WTC11 (cell line): ENCODE results near the gene RAI14.

Experiments used
- PRRX2 ChIP-seq: fragments of 250-450 bp; sonication (Bioruptor Pico); IDR thresholded peaks from 2 replicates; pipeline ENCODE4 v1.8.0; 2021; ENCODE audit warnings: mild to moderate bottlenecking
- TF ChIP-seq, protein P1 (sequence below): sonication (generic); formaldehyde crosslinking; IDR thresholded peaks from 2 replicates; pipeline ENCODE4 v1.8.1; 2023; ENCODE audit warnings: mild to moderate bottlenecking, moderate library complexity, missing genetic modification reagents
- TF ChIP-seq, protein P2 (sequence below): sonication (generic); formaldehyde crosslinking; IDR thresholded peaks from 2 replicates; pipeline ENCODE4 v1.8.0; 2023; ENCODE audit warnings: missing genetic modification reagents, mild to moderate bottlenecking, borderline replicate concordance
- TF ChIP-seq, protein P3 (sequence below): fragments of 200-600 bp; IDR thresholded peaks from 2 replicates; pipeline ENCODE4 v1.8.0; 2022; ENCODE audit warnings: antibody characterized with exemption

DNA sequence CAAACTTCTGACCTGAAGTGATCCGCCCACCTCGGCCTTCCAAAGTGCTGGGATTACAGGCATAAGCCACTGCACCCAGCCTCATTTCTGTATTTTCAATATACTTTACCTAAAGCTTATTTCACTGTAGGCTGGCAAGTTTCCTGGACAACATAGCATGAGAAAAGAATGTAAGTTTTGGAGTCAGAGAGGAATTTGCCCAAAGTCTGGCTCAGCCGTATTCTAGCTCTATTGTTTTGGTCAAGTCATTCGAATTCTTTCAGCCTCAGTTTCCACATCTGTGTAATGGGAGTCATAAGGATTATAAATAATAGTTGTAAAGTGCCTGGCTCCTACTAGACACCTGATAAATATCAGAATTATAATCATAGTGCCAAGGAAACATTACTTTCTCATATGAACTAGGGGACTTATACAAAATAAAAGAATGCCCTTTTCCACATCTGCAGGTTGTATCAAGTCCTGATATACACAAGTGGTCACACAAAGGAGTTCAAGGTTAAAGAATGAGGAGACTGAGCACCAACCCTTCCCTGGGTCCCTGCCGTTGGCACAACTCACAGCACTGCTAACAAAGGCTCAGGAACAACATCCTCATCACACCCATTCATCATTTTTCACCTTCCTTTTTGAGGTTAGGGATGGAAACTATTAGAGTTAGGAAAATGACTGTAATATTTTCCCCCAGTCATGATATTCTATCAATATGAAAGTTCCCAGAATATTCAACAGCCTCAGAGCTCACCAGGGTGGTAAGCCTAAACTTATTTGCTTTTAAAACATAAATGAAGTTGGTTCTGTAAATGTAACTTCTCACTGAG is 34.6 kb upstream of the RAI14 start:
- TF ChIP-seq, protein P1, sequence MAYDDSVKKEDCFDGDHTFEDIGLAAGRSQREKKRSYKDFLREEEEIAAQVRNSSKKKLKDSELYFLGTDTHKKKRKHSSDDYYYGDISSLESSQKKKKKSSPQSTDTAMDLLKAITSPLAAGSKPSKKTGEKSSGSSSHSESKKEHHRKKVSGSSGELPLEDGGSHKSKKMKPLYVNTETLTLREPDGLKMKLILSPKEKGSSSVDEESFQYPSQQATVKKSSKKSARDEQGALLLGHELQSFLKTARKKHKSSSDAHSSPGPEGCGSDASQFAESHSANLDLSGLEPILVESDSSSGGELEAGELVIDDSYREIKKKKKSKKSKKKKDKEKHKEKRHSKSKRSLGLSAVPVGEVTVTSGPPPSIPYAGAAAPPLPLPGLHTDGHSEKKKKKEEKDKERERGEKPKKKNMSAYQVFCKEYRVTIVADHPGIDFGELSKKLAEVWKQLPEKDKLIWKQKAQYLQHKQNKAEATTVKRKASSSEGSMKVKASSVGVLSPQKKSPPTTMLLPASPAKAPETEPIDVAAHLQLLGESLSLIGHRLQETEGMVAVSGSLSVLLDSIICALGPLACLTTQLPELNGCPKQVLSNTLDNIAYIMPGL (CRISPR knock-in tag) = no peak
- TF ChIP-seq, protein P2, sequence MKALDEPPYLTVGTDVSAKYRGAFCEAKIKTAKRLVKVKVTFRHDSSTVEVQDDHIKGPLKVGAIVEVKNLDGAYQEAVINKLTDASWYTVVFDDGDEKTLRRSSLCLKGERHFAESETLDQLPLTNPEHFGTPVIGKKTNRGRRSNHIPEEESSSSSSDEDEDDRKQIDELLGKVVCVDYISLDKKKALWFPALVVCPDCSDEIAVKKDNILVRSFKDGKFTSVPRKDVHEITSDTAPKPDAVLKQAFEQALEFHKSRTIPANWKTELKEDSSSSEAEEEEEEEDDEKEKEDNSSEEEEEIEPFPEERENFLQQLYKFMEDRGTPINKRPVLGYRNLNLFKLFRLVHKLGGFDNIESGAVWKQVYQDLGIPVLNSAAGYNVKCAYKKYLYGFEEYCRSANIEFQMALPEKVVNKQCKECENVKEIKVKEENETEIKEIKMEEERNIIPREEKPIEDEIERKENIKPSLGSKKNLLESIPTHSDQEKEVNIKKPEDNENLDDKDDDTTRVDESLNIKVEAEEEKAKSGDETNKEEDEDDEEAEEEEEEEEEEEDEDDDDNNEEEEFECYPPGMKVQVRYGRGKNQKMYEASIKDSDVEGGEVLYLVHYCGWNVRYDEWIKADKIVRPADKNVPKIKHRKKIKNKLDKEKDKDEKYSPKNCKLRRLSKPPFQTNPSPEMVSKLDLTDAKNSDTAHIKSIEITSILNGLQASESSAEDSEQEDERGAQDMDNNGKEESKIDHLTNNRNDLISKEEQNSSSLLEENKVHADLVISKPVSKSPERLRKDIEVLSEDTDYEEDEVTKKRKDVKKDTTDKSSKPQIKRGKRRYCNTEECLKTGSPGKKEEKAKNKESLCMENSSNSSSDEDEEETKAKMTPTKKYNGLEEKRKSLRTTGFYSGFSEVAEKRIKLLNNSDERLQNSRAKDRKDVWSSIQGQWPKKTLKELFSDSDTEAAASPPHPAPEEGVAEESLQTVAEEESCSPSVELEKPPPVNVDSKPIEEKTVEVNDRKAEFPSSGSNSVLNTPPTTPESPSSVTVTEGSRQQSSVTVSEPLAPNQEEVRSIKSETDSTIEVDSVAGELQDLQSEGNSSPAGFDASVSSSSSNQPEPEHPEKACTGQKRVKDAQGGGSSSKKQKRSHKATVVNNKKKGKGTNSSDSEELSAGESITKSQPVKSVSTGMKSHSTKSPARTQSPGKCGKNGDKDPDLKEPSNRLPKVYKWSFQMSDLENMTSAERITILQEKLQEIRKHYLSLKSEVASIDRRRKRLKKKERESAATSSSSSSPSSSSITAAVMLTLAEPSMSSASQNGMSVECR (CRISPR knock-in tag) = no peak
- TF ChIP-seq, protein P3, sequence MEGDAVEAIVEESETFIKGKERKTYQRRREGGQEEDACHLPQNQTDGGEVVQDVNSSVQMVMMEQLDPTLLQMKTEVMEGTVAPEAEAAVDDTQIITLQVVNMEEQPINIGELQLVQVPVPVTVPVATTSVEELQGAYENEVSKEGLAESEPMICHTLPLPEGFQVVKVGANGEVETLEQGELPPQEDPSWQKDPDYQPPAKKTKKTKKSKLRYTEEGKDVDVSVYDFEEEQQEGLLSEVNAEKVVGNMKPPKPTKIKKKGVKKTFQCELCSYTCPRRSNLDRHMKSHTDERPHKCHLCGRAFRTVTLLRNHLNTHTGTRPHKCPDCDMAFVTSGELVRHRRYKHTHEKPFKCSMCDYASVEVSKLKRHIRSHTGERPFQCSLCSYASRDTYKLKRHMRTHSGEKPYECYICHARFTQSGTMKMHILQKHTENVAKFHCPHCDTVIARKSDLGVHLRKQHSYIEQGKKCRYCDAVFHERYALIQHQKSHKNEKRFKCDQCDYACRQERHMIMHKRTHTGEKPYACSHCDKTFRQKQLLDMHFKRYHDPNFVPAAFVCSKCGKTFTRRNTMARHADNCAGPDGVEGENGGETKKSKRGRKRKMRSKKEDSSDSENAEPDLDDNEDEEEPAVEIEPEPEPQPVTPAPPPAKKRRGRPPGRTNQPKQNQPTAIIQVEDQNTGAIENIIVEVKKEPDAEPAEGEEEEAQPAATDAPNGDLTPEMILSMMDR = no peak
- TF ChIP-seq PRRX2 (CRISPR knock-in tag) = no peak
